ENCODE data around the gene OR51E2.

Gene OR51E2

DNA sequence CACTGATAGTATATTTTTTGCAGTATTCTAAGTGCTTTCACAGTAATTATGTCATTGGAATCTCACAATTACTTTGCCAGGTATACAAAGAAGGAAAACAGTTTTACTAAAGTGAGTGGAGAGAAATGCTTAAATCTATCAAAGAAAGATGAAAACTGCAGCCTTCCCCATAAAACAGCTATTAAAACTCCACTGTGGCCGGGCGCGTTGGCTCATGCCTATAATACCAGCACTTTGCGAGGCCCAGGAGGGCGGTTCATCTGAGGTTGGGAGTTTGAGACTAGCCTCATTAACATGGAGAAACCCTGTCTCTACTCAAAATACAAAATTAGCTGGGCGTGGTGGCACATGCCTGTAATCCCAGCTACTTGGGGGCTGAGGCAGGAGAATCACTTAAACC is 34.8 kb downstream of the OR51E2 start:
- DNase-seq: no peak

DNA sequence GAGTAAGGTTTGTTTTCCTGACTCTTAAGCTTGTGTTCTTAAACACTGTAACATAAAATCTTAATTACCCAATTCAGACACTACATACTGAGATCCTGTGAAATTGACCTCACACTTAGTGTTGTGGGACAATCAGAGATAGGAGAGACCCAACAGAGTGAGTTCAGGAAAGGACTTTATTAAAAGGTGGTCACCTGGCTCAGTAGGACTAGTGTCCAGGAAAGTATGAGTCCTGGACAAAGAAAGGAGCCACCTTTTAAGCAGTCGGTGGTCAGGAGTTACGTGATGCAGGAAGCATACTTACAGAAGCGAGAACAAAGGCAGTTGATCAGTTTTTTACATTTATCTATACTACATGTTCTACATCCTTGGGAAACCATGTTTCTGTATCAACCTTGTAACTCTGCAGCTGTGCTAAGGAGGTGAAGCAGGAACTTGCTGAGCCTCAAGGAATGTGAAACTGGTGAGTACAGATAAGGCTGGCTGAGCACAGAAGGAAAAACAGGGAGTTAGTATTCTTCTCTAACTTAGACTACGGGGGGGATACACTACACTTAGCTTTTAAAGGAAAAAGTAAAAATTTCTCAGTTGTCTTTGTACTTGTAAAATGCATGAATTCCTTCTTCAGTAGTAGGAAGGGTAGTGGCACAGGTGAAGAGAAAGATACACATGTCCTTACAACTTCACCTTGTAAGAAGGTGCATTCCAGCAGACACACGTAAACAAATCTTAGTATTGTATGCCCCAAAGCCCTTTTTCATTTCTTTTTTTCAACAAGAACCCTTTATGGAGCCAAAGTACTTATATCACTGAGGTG is 38.8 kb downstream of the OR51E2 start:
- no peak for DNase-seq

DNA sequence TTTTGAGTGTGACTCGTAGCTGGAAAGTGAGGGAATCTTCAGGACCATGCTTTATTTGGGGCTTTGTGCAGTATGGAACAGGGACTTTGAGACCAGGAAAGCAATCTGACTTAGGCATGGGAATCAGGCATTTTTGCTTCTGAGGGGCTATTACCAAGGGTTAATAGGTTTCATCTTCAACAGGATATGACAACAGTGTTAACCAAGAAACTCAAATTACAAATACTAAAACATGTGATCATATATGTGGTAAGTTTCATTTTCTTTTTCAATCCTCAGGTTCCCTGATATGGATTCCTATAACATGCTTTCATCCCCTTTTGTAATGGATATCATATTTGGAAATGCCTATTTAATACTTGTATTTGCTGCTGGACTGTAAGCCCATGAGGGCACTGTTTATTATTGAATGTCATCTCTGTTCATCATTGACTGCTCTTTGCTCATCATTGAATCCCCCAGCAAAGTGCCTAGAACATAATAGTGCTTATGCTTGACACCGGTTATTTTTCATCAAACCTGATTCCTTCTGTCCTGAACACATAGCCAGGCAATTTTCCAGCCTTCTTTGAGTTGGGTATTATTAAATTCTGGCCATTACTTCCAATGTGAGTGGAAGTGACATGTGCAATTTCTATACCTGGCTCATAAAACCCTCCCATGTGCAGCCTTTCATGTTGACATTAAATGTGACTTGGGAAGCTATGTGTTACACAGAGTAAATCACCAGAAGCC is 42.9 kb downstream of the OR51E2 start:
- no peak for DNase-seq

DNA sequence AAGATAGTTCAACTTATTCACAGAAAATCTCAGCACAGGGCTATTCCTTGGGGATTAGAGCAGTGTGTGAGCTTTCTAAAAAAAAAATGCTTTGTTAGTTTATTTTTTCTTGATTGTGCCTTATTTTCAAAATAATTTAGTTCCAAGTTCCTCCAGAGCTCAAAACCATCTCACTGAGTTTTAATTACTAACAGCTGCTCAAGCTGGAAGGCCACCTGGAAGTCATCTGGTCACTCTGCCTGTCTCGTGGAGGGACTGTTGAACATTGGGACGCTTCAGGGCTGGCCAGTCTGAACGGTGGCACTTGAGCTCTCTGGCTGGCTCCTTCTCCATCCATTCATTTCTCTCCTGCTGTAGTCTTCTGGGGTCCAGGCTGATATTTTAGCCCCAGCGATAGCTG is 49.9 kb downstream of the OR51E2 start:
- DNase-seq: no peak

DNA sequence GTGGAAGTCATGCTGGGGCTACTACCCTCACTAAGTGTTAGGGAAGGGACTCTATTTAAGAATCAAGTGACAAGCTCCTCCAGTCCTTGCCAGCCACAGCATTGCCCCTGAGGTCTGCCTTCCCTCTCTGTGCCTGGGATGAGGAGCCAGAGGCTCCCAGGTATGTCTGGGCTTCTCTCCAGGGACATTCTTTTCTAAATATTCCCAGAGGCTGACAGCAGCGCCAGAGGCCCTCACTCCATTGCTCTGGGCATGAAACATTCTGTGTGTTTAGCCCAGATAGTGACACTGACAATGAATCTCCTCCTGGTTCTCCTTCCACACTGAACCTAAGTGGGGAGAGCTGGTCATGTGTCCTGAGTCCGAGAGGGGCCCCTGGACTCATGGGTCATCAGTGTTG is 51.7 kb downstream of the OR51E2 start:
- no peak for DNase-seq

DNA sequence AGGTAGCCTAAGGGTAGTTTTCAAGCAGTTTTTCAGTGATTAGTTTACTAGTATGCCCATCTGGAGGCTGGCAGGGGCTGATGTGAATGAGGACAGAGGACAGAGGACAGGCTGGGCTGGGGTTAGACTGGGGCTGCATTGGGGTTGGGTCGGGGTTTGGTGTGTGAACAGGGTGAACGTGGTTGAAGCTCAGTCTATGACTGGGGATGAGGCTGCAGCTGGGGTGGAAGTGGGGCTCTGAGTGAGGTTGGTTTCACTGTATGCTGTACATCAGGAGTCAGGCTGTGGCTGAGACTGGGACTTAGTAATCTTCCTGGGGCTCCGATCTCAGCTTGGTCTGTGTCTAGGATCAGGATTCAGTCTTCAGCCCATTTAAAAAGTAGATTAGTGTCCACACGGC is 53.4 kb downstream of the OR51E2 start:
- DNase-seq: no peak

DNA sequence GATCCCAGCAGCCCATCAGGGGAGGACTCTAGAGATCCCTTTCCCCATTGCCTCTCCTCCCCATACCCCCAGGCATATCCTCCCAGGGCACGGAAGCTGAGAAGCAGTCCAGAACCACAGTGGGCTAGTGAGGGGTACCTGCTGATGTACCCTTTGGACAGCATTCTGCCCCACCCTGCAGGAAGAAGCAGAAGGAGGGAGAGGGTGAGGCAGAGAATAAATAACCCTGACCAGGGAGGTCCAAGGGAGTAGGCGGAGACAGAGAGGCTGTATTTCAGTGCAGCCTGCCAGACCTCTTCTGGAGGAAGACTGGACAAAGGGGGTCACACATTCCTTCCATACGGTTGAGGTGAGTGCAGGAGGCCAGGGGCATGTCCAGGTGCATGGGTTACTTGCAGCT is 54.0 kb downstream of the OR51E2 start, which contains the start of gene OR51E1:
Gene OR51E1, plus strand, starts transcription at position 301 of the 400 bp plus-strand sequence. CDS start 8,545 bp downstream, outside the sequence.
- no peak for DNase-seq

DNA sequence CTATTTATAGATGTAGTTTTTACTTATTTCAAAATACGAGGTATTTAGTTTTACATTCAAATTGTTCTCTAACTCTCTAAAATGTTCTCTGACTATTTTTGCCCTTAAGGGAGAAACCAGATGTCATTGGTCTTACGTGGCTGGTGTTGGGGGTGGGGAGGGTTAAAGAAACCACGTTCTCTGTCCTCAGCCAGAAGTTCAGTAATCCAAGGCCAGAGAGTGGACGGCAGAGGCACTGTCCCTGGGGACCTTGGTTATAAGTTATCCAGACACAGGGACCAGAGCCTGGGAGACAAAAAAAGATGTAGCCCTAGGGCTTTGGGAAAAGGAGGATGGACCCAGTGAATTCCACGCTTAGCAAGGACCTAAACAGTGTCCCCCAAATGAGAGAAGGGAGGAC is 54.6 kb downstream of the OR51E2 start:
- DNase-seq: no peak

DNA sequence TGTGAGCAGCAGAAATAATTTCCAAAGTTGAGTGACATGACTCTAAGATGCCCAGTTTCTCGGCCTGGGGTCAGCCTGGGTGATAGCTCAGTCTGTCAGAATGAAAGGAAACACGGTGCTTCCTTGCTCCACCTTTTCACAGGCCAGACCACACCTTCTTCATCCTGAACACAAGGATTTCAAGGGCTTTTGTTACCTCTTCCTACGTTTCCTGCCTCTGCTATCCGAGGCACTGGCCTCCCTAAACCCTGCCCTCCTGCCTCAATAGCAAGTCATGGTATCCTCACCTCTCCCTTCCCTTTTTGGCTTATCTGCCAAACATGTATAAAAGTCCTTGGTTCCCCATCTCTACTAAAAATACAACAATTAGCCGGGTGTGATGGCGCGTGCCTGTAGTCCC is 55.6 kb downstream of the OR51E2 start:
- no peak for DNase-seq

DNA sequence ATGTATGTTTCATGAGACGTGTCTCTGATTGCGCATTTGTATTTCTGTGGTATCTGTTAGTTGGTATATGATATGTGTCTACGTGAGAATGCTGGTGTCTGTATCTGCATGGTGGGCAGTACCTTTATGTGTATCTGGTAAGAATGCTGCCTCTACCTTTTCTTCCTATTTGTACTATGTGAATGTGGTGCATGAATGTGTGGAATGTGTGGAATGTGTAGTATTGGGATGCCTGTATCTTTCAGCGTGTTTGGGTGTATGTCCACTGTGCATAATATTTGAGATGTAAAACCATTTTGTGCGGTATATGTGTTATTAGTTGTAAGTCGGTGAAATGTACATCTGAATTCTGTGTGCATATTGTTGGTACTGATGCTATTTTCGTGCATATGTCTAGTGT is 56.2 kb downstream of the OR51E2 start:
- DNase-seq: no peak

DNA sequence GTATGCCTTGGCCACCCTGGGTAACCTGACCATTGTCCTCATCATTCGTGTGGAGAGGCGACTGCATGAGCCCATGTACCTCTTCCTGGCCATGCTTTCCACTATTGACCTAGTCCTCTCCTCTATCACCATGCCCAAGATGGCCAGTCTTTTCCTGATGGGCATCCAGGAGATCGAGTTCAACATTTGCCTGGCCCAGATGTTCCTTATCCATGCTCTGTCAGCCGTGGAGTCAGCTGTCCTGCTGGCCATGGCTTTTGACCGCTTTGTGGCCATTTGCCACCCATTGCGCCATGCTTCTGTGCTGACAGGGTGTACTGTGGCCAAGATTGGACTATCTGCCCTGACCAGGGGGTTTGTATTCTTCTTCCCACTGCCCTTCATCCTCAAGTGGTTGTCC is 57.7 kb downstream of the OR51E2 start:
- DNase-seq: no peak

DNA sequence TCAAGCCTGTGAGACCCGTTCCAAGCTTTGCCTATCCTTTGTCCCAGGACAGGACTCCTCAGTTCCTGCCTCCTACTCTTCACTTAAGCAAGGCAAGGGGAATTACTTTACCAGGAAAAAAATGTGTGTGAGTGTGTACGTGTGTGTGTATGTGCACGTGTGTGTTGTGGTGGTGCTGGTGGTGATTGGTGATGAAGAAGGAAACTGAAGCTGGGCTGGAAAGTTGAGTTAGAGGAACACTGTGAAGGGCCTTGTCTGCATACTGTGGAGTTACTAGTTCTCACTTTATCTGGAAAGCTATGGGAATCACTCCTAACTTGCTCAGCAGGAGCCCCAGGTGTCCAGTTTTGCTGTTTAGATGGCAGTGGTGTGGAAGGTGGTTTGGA is 60.0 kb downstream of the OR51E2 start:
- no peak for DNase-seq

DNA sequence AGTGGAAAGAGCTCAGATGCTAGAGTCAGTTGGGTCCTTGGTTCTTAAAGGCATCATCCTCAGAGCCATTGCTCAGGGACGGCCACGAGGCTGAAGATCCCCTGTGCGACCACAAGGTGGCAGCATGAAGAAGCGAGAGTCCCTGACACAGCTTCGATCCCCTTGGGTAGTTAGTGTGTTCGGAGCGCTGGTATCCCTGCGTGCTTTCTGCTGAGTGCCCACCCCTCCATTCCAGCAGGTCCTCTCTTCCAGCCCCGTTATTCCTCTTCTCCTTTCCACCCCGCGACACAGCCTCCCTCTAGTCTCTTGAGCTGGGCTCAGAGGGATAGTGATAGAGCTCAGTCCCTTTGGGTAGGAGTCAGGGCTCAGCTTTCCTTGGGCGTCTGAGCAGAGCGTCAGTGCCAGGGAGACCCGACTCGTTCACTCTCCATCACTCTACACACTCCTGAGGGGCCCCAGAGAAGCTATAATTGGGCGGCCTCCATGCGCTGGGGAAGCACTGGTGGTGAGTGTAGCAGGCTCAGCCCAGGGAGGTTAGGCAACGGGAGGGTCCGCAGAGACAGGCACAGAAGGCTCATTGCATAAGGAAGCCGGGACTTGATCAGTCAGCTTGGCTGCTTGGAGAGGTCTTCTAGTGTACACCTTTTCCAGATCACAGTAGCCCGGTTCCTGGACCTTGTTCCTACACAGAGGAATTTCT is 60.5 kb downstream of the OR51E2 start, which contains the start of gene OR51D1:
Gene OR51D1, plus strand, starts transcription at position 516 of the 700 bp plus-strand sequence. CDS start 2,314 bp downstream, outside the sequence.
- DNase-seq: peak; percentile 62

DNA sequence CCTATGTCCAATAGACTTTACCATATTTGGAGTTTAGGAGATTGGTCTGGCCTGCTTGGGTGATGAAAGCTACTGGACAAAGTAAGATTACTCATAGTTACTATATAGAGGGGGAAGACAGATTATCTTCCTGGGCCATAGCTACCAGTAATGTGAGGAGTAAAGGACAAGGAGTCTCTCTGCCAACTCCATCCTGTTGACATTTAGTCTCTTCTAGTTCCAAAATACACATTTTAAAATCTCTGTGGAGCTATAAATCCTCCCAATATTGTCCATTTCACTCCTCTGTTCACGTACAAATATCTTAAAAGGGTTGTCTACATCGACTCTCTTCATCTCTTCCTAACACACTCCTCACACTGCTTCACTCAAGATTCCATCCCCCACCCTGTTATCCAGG is 61.5 kb downstream of the OR51E2 start:
- no peak for DNase-seq
